Ascending aorta (tissue), 2 donors: ENCODE measurements around the gene DZIP1L. TPM values are rescaled to one million over a fixed set of nuclear protein-coding genes. Genes with fewer than 3 reads are reported as not detected.

ENCODE experiments used
- DNase-seq, 2 donors: peaks; one replicate each; pipeline ENCODE4 v3.0.0-alpha.2; 2019; ENCODE audit warnings: low spot score in 2 of 2
- H3K27ac ChIP-seq, 2 donors: fragments of 200-600 bp; sonication (generic); one replicate each; pipeline ENCODE4 v1.5.1; 2016 to 2017; ENCODE audit warnings: mild to moderate bottlenecking in 1 of 2
- H3K27me3 ChIP-seq: fragments of 200-600 bp; sonication (generic); one replicate; pipeline ENCODE4 v1.5.1; 2017
- H3K36me3 ChIP-seq, 2 donors: fragments of 200-600 bp; sonication (generic); one replicate each; pipeline ENCODE4 v1.5.1; 2016
- H3K4me1 ChIP-seq, 2 donors: fragments of 200-600 bp; sonication (generic); one replicate each; pipeline ENCODE4 v1.5.1; 2016 to 2017; ENCODE audit warnings: mild to moderate bottlenecking in 1 of 2
- H3K4me3 ChIP-seq, 2 donors: fragments of 200-600 bp; sonication (generic); one replicate each; pipeline ENCODE4 v1.5.1; 2016 to 2017; ENCODE audit warnings: mild to moderate bottlenecking in 1 of 2
- H3K9me3 ChIP-seq, 2 donors: fragments of 200-600 bp; sonication (generic); one replicate each; pipeline ENCODE4 v1.5.1; 2016
- CTCF ChIP-seq, 3 experiments: fragments of 200-600 bp in 2 of 3; fragments of 450-650 bp in 1 of 3; sonication (generic) in 2 of 3; IDR thresholded peaks; one replicate each; pipeline ENCODE4 v1.5.1; 2016 to 2019; ENCODE audit warnings: antibody characterized with exemption in 3 of 3, mild to moderate bottlenecking in 1 of 3, moderate library complexity in 1 of 3
- intact Hi-C: fragments of 100-400 bp; cut with DNase I; formaldehyde crosslinking; loops from one replicate; pipeline ENCODE4 v1.15.1; 2023
- total RNA-seq: library from RNA; depleted of rRNA; stranded (reverse); fragments of >200 nt; gene quantifications from one replicate; pipeline ENCODE4 v1.1.0, GENCODE V29; 2016

The DZIP1L gene
- total RNA-seq, 1 donor from 2014 or later, result 23.1 TPM

GRCh38 chr3:138140940-138141339 lies 25.5 kb upstream of the DZIP1L start:
- intact Hi-C loops, result no loop called here
- H3K27ac ChIP-seq, result no peak overlapping the region
- TF ChIP-seq CTCF (IDR thresholded peaks at IDR 0.05), result no peak

GRCh38 chr3:138139691-138140090 lies 24.3 kb upstream of the DZIP1L start:
- Histone ChIP-seq H3K9me3 (no peaks in the 10 kb centered on the region), H3K27ac (no peak overlapping the region), H3K4me3 (no peak overlapping the region), H3K36me3 (no peaks in the 10 kb centered on the region), H3K27me3 (no peaks in the 10 kb centered on the region), H3K4me1 (no peaks in the 10 kb centered on the region)
- TF ChIP-seq CTCF (IDR thresholded peaks at IDR 0.05), result no peak
- DNase-seq, result no peak
- intact Hi-C loops, result no loop called here

More at GRCh38 chr3:138140940-138141339, 25.5 kb upstream of the DZIP1L start:
- no peaks in the 10 kb centered on the region for H3K27me3 ChIP-seq
- no peaks in the 10 kb centered on the region for H3K36me3 ChIP-seq
- no peaks in the 10 kb centered on the region for H3K9me3 ChIP-seq
- H3K4me1 ChIP-seq, result no peaks in the 10 kb centered on the region
- no peak for DNase-seq
- no peak overlapping the region for H3K4me3 ChIP-seq

GRCh38 chr3:138137861-138138260 lies 22.5 kb upstream of the DZIP1L start:
- Histone ChIP-seq H3K27ac (no peak overlapping the region), H3K4me1 (no peaks in the 10 kb centered on the region), H3K9me3 (no peaks in the 10 kb centered on the region), H3K4me3 (no peak overlapping the region), H3K27me3 (no peaks in the 10 kb centered on the region), H3K36me3 (no peaks in the 10 kb centered on the region)
- DNase-seq, result no peak
- TF ChIP-seq CTCF (IDR thresholded peaks at IDR 0.05), result no peak
- intact Hi-C loops, result no loop called here

DNA sequence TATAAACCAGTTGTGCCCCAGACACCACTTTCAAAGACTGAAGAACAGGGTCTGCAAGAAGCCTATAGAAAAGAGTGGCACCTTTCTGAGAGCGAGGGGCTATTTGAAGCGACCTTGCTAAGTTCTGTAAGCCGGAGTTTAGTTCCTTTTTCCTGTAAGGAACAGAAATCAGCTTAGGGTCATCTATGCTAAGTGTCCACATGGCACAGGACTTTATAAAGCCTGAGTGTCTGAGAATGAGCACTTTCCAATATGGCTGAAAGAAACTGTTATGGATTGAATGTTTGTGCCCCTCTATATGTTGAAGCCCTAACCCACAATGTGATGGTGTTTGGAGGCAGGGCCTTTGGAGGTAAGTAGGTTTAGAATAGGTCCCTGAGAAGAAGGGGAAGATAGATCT lies 20.8 kb upstream of the DZIP1L start:
- no peak overlapping the region for H3K27ac ChIP-seq
- no peaks in the 10 kb centered on the region for H3K27me3 ChIP-seq
- H3K9me3 ChIP-seq, result no peaks in the 10 kb centered on the region
- intact Hi-C loops, result no loop called here
- no peaks in the 10 kb centered on the region for H3K36me3 ChIP-seq
- H3K4me1 ChIP-seq, result no peaks in the 10 kb centered on the region
- TF ChIP-seq CTCF (IDR thresholded peaks at IDR 0.05), result no peak
- no peak overlapping the region for H3K4me3 ChIP-seq
- DNase-seq, result no peak

DNA sequence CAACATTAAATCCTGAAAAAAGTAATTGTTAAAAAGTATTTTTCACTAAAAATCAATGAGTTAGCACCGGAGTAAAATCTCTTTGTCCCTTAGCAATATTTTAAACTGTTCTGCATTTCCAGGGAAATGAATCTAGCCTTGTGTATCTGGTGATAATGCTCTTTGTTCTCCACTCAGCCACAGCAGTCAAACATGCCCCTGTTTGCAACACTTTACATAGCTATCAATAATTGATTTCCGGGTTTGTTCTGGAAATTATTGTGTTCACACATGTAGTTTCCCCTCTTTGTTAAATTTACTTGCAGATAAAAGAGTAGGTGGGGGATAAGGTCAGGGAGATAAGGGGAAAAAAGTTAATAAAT lies 20.4 kb upstream of the DZIP1L start:
- DNase-seq, result no peak
- TF ChIP-seq CTCF (IDR thresholded peaks at IDR 0.05), result no peak
- no peaks in the 10 kb centered on the region for H3K9me3 ChIP-seq
- H3K4me1 ChIP-seq, result no peaks in the 10 kb centered on the region
- H3K4me3 ChIP-seq, result no peak overlapping the region
- intact Hi-C loops, result no loop called here
- no peaks in the 10 kb centered on the region for H3K36me3 ChIP-seq
- no peaks in the 10 kb centered on the region for H3K27me3 ChIP-seq
- H3K27ac ChIP-seq, result no peak overlapping the region

DNA sequence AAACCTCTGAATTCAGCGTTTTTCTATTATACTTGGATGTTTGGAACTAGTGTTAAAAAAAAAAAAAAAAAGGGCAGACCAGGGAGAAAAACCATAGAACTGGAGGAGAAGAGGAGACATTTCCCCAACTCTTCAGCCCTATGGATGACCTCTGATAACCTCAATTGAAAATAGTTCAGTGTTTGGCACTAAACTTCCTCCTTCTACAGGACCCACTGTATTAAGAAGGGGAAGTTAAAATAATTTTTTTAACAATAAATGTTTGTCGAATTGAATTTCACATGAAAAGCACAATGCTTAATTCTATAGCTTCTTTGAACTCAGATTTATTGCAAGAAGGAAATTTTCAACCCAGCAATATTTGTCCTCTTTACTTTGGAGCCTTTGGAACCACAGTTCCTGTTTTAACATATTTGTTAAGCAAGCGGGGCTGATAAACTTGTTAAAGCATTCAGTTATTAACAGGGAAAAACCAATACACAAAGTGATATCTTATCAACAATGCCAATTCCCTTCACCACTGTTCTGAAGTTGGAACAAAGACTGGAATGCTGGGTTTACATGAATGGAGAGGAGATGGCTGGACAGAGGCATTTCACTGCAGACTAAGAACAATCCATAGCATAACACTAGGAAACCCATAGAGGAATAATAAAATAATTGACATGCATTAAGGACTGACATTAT lies 19.9 kb upstream of the DZIP1L start:
- no peaks in the 10 kb centered on the region for H3K4me1 ChIP-seq
- no peaks in the 10 kb centered on the region for H3K36me3 ChIP-seq
- H3K27ac ChIP-seq, result no peak overlapping the region
- H3K9me3 ChIP-seq, result no peaks in the 10 kb centered on the region
- H3K4me3 ChIP-seq, result no peak overlapping the region
- no peak for TF ChIP-seq CTCF (IDR thresholded peaks at IDR 0.05)
- intact Hi-C loops, result no loop called here
- no peaks in the 10 kb centered on the region for H3K27me3 ChIP-seq
- no peak for DNase-seq
